NCI-H524 (cell line): Measurements from ENCODE around the gene ELAPOR2.
A peak's percentile ranks its signal among the peaks of the same experiment; 100 is the strongest.
"Not testable (repeated sequence)": the region's sequence is repeated elsewhere in the genome, so short reads cannot be mapped to it uniquely, and the experiment has no call there.

Experiments
- DNase-seq, 2 experiments: peaks; one replicate each; lab custom pipeline; 2025; lab: John Stamatoyannopoulos, UW

The ELAPOR2 gene

DNA sequence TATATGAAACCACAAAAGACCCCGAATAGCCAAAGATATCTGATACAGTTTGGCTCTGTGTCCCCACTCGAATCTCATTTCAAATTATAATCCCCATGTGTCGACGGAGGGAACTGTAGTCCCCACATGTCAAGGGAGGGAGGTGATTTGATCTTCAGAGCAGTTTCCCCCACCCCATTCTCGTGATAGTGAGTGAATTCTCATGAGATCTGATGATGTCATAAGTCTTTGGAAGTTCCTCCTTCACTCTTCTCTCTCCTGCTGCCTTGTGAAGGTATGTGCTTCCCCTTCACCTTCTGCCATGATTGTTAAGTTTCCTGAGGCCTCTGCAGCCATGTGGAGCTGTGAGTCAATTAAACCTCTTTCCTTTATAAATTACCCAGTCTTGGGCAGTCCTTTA, 13.0 kb downstream of the ELAPOR2 start:
- DNase-seq: no peak

DNA sequence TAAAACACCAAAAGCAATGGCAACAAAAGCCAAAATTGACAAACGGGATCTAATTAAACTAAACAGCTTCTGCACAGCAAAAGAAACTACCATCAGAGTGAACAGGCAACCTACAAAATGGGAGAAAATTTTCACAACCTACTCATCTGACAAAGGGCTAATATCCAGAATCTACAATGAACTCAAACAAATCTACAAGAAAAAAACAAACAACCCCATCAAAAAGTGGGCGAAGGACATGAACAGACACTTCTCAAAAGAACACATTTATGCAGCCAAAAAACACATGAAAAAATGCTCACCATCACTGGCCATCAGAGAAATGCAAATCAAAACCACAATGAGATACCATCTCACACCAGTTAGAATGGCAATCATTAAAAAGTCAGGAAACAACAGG, 14.7 kb downstream of the ELAPOR2 start:
- not testable (repeated sequence) for DNase-seq

DNA sequence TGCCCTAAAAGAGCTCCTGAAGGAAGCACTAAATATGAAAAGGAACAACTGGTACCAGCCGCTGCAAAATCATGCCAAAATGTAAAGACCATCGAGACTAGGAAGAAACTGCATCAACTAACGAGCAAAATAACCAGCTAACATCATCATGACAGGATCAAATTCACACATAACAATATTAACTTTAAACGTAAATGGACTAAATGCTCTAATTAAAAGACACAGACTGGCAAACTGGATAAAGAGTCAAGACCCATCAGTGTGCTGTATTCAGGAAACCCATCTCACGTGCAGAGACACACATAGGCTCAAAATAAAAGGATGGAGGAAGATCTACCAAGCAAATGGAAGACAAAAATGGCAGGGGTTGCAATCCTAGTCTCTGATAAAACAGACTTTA, 17.9 kb downstream of the ELAPOR2 start:
- DNase-seq: not testable (repeated sequence)

DNA sequence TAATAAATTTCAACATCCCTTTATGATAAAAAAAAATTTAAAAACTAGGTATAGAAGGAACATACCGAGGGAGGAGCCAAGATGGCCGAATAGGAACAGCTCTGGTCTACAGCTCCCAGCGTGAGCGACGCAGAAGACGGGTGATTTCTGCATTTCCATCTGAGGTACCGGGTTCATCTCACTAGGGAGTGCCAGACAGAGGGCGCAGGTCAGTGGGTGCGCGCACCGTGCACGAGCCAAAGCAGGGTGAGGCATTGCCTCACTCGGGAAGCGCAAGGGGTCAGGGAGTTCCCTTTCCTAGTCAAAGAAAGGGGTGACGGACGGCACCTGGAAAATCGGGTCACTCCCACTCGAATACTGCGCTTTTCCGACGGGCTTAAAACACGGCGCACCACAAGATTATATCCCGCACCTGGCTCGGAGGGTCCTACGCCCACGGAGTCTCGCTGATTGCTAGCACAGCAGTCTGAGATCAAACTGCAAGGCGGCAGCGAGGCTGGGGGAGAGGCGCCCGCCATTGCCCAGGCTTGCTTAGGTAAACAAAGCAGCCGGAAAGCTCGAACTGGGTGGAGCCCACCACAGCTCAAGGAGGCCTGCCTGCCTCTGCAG, 19.7 kb downstream of the ELAPOR2 start:
- DNase-seq: peak; percentile 8 to 29

DNA sequence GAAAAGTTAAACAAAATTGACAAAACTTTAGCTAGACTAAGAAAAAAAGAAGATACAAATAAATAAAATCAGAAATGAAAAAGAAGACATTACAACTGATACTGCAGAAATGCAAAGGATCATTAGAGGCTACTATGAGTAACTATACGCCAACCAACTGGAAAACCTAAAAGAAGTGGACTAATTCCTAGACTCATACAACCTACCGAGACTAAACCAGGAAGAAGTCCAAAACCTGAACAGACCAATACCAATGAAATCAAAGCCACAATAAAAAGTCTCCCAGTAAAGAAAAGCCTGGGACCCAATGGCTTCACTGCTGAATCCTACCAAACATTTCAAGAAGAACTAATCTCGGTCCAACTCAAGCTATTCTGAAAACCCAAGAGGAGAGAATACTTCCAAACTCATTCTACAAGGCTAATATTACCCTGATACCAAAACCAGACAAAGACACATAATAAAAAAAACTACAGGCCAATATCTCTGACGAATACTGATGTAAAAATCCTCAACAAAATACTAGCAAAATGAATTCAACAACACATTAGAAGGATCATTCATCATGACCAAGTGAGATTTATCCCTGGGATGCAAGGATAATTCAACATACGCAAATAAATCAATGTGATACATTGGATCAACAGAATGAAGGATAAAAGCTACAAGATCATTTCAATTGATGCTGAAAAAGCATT, 20.3 kb downstream of the ELAPOR2 start:
- no peak for DNase-seq

DNA sequence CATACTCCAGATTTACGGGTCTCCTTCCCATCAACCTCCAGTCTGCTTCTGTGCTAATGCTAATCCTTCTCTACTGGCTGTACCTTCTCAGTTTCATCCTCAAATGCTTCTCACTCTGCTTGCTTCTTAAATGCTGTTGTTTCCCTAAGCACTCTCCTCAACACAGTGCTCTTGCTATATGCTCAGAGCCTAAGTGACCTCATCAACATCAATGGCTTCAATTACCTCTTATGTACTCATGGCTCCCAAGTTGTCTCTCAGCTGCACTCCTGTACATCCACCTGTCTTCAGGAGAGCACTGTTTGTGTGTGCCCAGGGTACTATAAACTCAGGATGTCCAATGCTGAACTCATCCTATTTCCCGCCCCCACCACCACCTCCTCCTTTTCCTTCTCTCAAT, 22.5 kb downstream of the ELAPOR2 start:
- DNase-seq: no peak

DNA sequence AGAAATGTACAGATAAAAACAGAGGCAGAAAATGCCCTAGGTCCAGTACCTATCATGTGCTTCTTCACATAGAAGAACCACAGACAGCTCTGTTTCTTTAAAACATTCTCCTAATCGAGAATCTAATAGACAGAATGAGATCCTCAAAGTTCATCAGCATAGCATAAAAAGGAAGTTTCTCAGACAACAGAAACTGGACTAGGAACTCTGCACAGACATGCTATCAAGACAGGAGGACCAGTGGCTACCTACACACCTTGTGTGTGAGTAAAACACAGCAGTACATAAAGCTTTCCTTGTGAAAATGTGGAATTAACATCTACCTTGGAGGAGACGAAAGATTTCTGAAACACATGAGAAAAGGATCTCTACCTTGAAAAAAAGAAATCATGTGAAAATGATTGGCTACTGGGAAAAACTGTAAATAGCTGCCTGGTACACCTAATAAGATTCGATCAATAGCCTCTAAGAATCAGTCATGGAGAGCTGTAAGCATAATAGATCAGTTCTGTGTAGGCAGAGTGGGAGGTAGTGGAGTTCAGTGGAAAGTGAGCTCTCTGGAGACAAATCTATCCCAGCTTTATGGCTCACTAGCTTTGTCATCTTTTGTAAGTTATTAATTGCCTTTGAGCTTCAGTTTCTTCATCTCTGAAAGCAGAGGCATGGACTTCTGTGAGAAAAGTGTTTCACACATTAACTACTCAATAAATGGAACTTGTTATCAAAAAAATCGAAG, 26.7 kb downstream of the ELAPOR2 start:
- no peak for DNase-seq

DNA sequence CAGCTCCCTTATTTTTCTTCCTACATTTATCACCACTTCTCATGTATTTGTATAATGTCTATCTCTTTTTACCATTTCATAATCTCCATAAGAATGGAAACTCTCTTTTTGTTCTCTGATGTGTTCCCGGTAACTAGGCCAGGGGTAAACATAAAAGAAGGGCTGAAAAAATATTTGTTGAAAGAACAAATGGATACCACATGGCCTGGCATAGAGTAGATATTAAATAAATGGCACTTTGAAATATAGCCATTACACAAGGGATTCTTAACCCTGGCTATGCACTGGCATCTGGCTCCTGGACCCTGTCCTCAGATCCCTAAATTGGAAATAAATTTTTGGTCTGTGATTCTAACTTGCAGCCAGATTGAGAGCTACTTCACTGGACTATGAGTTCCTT, 30.4 kb downstream of the ELAPOR2 start:
- no peak for DNase-seq

DNA sequence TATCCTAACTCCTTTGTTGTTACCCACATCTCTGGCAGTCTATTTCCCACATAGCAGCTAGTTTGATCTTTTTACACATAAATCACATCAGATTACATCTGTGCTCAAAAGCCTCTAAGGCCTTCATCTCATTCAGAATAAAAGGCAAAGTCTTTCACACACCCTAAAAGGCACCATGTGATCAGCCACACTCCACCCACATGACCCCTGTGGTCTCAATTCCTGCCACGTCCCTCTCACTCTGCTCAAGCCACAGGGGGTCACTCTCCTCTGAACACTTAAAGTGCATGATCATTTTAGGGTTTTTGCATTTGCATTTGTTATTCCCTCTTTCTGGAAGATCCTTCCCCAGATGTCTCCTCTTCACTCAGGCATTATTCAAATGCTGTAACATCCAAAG, 30.8 kb downstream of the ELAPOR2 start:
- no peak for DNase-seq

DNA sequence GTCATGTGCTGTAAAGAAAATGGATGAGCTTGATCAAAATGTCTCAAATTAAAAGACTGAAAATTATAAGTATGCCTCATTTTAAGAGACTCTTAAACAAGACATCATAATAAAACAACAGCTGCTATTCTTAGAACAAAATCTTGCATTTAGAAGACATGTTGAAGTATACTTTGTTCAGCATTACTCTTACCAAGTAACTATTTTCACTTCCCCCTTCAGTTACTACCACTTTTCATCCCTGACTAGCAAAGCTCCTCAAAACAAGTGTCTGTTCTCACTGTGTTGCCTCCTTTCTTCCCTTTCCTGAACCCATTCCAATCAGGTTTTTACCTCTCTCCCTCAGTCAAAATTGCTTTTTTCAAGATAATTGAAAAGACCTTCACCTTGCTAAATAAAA, 31.6 kb downstream of the ELAPOR2 start:
- DNase-seq: no peak

DNA sequence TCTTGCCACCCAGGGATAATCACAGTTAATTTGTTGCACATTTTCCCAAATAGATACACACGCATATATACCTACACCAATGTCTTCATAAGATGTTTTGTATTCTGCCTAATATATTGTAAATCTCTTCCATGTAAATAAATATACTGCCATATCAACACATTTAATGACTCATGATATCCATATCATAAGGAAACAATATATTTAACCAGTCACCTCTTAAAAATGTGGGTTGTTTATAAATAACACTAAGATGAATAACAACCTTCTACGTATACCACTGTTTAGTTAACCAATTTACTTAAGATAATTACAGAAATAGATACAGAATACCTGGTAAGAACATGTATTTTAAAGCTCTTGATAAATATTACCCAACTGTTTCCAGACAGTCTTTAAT, 38.2 kb downstream of the ELAPOR2 start:
- no peak for DNase-seq

DNA sequence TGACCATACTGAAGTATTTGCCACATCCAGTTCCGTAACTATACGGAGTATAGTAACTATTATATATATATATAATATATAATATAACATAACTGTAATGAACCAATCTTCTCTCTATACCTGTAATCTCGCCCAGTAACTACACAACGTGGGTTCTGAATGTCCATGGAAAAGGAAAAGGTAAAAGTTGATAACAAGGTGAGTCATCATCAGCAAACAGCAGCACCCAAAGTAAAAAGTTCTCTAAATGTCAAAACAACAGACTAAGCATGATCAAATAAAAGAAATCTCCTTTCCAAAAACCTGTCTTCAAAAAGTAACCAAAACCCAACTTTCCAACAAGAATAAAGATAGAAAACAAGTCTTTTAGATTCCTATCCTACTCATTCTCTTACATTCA, 42.8 kb downstream of the ELAPOR2 start:
- DNase-seq: no peak

DNA sequence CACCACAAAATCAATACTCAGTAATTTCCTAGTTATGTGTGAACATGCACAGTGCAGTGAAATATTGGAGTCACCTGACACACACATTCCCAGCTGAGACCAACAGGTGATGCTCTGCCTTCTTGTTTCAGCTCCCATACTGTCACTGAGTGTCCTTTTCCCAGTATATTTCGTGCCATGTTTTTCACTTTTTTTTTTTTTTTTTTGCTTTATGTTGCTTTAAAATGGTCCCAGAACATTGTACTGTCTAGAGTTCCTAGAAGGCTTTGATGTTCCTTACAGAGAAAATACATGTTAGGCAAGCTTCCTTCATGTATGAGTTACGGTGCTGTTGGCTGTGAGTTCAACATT, 45.6 kb downstream of the ELAPOR2 start:
- no peak for DNase-seq

DNA sequence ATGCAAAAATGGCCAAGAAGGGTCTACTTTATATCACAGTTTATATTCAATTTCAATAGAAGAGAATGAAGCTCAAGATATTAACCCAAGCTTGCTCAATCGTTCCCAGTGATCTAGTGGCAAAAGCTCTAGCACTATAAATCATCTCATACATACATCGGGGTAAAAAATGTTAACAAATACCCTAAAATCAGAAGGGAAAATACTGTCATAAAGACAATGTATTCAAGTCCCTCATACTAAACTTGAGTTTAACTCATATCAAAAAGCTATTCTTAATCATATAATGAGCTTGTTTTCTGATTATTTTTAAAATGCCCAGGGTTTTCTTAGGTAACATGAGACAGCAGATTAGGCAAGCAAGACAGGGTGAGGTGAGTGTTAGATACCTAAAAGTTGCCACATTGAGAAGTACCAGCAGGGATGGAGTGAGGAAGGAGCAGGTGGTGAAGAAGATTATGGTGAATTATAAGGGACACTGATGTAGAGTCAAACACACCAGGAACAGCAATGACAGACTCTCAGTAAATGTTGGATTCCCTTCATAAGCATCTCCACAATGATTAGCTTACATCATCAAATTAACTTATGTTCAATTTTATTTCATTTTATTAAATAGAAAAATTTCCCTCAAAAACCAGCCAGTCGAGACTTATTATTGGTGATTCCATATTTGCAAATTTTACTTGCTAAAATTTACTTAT, 46.2 kb downstream of the ELAPOR2 start:
- DNase-seq: peak in 1 of 2 experiments; percentile 64
